ENCODE measurements around the gene KLHL18.
"Not testable (repeated sequence)": the region's sequence is repeated elsewhere in the genome, so short reads cannot be mapped to it uniquely, and the experiment has no call there.

The KLHL18 gene

GRCh38 chr3:47313341-47314055 is 30.8 kb downstream of the KLHL18 start:
- no peak for DNase-seq (ENCODE audit: low read depth, low spot score)

- no peak for DNase-seq (ENCODE audit: low read depth, low spot score)
Observed at GRCh38 chr3:47314056-47314764, 31.5 kb downstream of the KLHL18 start.

GRCh38 chr3:47315069-47315647 is 32.4 kb downstream of the KLHL18 start:
- DNase-seq (ENCODE audit: low read depth, low spot score) = no peak

GRCh38 chr3:47316151-47316550 is 33.4 kb downstream of the KLHL18 start:
- DNase-seq (ENCODE audit: low read depth, low spot score) = not testable (repeated sequence)

- DNase-seq (ENCODE audit: low read depth, low spot score) = no peak
Observed at GRCh38 chr3:47318916-47319315, 36.2 kb downstream of the KLHL18 start.

GRCh38 chr3:47319956-47320355 is 37.2 kb downstream of the KLHL18 start:
- DNase-seq (ENCODE audit: low read depth, low spot score) = no peak

- peak; percentile 34 for DNase-seq (ENCODE audit: low read depth, low spot score)
Observed at GRCh38 chr3:47323431-47324277, 40.9 kb downstream of the KLHL18 start.

GRCh38 chr3:47324278-47324865 is 41.6 kb downstream of the KLHL18 start:
- DNase-seq (ENCODE audit: low read depth, low spot score) = peak; percentile 88

GRCh38 chr3:47333907-47334306 is 51.2 kb downstream of the KLHL18 start:
- no peak for DNase-seq (ENCODE audit: low read depth, low spot score)

GRCh38 chr3:47337656-47338055 is 54.9 kb downstream of the KLHL18 start:
- no peak for DNase-seq (ENCODE audit: low read depth, low spot score)

GRCh38 chr3:47339951-47340350 is 57.2 kb downstream of the KLHL18 start:
- DNase-seq (ENCODE audit: low read depth, low spot score) = no peak

- no peak for DNase-seq (ENCODE audit: low read depth, low spot score)
Observed at GRCh38 chr3:47340866-47341265, 58.1 kb downstream of the KLHL18 start.

GRCh38 chr3:47342151-47342550 is 59.4 kb downstream of the KLHL18 start:
- peak; percentile 79 for DNase-seq (ENCODE audit: low read depth, low spot score)

- no peak for DNase-seq (ENCODE audit: low read depth, low spot score)
Observed at GRCh38 chr3:47342812-47343211, 60.1 kb downstream of the KLHL18 start.

GRCh38 chr3:47343471-47343971 is 60.8 kb downstream of the KLHL18 start:
- DNase-seq (ENCODE audit: low read depth, low spot score) = no peak

- DNase-seq (ENCODE audit: low read depth, low spot score) = no peak
Observed at GRCh38 chr3:47344971-47345370, 62.2 kb downstream of the KLHL18 start.

- peak; percentile 53 for DNase-seq (ENCODE audit: low read depth, low spot score)
Observed at GRCh38 chr3:47347217-47347801, 64.6 kb downstream of the KLHL18 start.

- no peak for DNase-seq (ENCODE audit: low read depth, low spot score)
Observed at GRCh38 chr3:47348411-47349154, 65.8 kb downstream of the KLHL18 start.

- no peak for DNase-seq (ENCODE audit: low read depth, low spot score)
Observed at GRCh38 chr3:47355010-47355409, 72.3 kb downstream of the KLHL18 start.

- DNase-seq (ENCODE audit: low read depth, low spot score) = no peak
Observed at GRCh38 chr3:47356201-47356600, 73.5 kb downstream of the KLHL18 start.

All from astrocyte of the hippocampus (primary cell).